Brain microvascular endothelial cell (primary cell): ENCODE data around the gene ANKRD11.

Source experiments
- DNase-seq: peaks from one replicate; pipeline ENCODE4 v3.0.0-alpha.2; 2020
- H3K27ac ChIP-seq: fragments of 250-450 bp; sonication (Bioruptor Pico); 2 replicates; pipeline ENCODE4 v1.5.1; 2020; ENCODE audit warnings: mild to moderate bottlenecking, moderate library complexity
- H3K27me3 ChIP-seq: fragments of 250-450 bp; sonication (Bioruptor Pico); replicated peaks from 2 replicates; pipeline ENCODE4 v1.5.1; 2020; ENCODE audit warnings: mild to moderate bottlenecking
- H3K36me3 ChIP-seq: fragments of 250-450 bp; sonication (Bioruptor Pico); replicated peaks from 2 replicates; pipeline ENCODE4 v1.5.1; 2020; ENCODE audit warnings: mild to moderate bottlenecking
- H3K4me3 ChIP-seq: 2 replicates; pipeline ENCODE4 v1.5.1; 2011; ENCODE audit warnings: low read depth, mild to moderate bottlenecking, control low read depth, low read length, moderate library complexity
- in situ Hi-C: cut with HindIII; loops from 2 replicates; pipeline ENCODE4 v1.10.0; 2017; ENCODE audit warnings: low sequenced_read_pairs, low pct_ligation_motif_present
- TF ChIP-seq, protein P1 (sequence below): IDR thresholded peaks from 2 replicates; pipeline ENCODE4 v1.5.1; 2011; ENCODE audit warnings: low read depth, mild to moderate bottlenecking, moderate library complexity, low read length, control low read depth, inconsistent platforms; ENCODE audit errors: missing control alignments

The ANKRD11 gene

DNA sequence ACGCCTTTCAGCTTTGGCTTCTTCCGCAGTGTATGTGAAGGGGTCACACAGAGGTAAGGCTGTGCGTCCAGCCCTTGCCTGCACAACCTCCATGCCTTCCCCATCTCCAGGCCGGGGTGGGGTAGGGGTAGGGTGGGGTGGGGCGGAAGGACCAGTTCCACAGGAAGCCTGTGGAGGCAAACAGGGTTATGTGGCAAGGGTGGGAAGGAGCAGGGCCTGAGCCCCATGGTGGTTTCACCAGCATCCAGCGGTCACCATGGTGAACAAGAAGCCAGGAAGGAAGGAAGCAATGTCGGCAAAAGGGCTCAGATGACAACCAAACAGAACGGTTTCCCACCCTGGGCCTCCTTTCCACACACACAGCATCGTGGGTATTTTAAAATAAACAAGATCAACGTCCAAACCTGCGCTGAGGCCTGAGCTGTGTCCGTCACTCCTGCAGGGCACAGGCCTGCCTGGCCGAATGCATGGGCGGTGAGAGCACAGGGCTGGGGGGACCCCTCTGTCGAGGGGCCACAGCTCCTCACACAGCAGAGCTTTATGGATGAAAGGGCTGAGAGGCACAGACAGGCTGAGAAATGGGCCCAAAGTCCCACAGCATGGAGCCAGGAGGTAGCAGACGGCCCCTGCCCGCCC, 192.3 kb downstream of the ANKRD11 start:
- Histone ChIP-seq H3K27ac (no peak overlapping the region), H3K36me3 (peaks cover 10% of the 10 kb centered on the region), H3K4me3 (no peak overlapping the region), H3K27me3 (no peaks in the 10 kb centered on the region)
- TF ChIP-seq, protein P1, sequence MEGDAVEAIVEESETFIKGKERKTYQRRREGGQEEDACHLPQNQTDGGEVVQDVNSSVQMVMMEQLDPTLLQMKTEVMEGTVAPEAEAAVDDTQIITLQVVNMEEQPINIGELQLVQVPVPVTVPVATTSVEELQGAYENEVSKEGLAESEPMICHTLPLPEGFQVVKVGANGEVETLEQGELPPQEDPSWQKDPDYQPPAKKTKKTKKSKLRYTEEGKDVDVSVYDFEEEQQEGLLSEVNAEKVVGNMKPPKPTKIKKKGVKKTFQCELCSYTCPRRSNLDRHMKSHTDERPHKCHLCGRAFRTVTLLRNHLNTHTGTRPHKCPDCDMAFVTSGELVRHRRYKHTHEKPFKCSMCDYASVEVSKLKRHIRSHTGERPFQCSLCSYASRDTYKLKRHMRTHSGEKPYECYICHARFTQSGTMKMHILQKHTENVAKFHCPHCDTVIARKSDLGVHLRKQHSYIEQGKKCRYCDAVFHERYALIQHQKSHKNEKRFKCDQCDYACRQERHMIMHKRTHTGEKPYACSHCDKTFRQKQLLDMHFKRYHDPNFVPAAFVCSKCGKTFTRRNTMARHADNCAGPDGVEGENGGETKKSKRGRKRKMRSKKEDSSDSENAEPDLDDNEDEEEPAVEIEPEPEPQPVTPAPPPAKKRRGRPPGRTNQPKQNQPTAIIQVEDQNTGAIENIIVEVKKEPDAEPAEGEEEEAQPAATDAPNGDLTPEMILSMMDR = no peak
- in situ Hi-C loops = no loop called here
- DNase-seq = no peak

DNA sequence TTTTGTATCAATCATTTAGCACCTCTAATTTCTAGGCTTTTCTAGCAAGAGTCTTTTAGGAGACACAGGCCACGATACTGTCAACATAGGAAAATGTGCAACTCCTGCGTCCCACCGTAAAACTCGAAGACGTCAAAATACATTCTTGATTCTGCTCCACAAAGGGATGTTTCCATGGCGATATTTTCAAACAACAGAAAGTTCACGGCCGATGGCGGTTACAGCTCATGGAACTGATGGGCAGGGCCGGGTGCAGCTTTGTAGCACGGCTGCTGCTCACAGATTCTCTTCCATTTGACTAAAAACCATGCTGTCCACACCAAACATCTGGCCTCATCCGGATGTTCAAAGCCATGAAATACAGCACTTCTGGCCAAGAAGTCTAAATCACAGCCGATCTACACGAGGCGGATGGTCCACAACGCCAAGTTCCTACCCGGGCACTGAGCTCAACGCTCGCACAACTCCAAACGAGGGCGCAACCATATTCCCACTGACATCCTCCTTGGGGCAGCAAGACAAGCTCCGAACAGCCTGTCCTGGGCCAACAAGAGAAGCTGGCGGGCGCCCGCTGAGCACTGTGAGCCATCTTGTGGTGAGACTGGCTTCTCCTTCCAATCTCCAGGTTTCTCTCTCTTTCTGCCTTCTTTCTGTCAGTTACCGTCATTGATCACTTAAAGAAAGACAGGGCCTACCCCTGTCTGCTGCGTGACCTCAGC, 193.0 kb downstream of the ANKRD11 start:
- Histone ChIP-seq H3K36me3 (peaks cover 5% of the 10 kb centered on the region), H3K27me3 (no peaks in the 10 kb centered on the region), H3K4me3 (no peak overlapping the region), H3K27ac (no peak overlapping the region)
- in situ Hi-C loops = no loop called here
- no peak for DNase-seq
- TF ChIP-seq, protein P1 = no peak

DNA sequence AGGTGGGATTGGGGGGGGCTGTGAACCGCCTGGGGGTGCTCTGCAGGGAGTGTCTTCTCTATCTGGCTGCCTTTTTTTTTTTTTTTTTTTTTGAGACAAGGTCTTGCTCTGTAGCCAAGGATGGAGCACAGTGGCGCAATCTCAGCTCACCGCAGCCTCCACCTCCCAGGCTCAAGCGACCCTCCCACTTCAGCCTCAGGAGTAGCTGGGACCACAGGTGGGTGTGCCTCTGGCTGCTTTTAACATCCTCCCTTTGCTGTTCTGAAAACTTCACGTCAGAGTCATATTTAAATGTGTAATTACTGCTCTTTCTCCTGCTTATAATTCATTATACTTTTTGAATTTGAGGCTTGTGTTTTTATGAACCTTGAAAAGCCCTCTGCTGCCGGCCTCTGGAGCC, 194.4 kb downstream of the ANKRD11 start:
- Histone ChIP-seq H3K36me3 (peaks cover 5% of the 10 kb centered on the region), H3K27ac (no peak overlapping the region), H3K4me3 (no peak overlapping the region), H3K27me3 (no peaks in the 10 kb centered on the region)
- in situ Hi-C loops = no loop called here
- TF ChIP-seq, protein P1 = no peak
- DNase-seq = no peak

DNA sequence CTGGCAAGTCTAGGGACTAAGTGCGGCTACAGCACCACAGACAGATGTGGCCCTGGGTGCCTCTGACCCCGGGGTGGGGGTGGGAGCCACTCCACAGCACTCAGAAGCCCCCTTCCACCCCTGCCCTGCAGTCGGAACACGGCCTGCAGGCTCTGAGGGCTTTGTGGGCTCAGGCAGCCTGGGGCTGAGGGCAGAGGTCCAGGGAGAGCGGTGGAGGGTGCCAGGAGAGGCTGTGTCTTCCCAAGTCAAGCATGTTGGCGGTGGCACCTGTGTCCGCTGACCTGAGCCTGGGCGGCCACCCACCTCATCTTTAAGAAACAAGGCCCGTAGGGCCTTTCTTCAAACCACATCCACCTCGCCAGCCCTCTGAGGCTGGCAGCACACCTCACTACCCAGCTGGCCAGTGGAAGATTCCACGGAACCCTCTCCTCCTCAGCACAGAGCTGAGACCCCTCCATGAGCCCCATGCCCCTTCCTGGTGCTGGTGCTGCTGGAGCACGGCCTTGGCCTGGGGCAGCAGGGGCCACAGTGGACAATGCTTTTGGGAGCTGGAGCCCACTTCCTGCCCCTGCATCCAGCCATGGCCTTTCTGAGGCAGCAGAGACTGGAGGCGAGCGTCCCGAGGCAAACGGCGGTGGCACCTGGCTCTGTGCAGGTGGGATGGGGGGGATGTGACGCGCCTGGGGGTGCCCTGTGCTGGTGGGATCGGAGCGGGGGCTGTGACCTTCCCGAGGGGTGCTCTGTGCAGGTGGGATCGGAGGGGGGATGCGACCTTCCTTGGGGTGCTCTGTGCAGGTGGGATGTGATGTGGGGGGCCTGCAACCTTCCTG, 195.1 kb downstream of the ANKRD11 start:
- Histone ChIP-seq H3K27ac (no peak overlapping the region), H3K27me3 (no peaks in the 10 kb centered on the region), H3K4me3 (no peak overlapping the region), H3K36me3 (peaks cover 4% of the 10 kb centered on the region)
- no peak for DNase-seq
- TF ChIP-seq, protein P1 = no peak
- in situ Hi-C loops = no loop called here

DNA sequence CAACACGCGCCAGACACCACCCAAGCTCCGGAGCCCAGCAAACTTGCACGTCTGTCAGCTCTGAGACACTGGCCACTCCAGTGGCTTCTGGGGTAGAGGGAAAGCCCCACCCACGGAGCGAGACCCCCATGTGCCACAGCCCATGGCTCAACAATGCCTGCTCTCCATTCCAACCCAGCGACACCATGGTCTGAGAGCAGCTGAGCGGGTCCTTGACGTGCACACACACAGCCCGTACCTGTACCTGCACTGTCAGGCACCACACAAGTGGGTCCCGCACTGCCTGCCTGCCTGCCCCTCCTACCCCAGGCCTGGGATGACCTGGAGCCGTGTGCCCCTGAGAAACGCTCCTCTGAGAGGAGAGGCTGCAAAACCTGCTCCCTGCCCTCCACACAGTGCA, 195.9 kb downstream of the ANKRD11 start:
- TF ChIP-seq, protein P1 = no peak
- Histone ChIP-seq H3K27ac (no peak overlapping the region), H3K4me3 (no peak overlapping the region), H3K36me3 (peaks cover 2% of the 10 kb centered on the region), H3K27me3 (no peaks in the 10 kb centered on the region)
- in situ Hi-C loops = no loop called here
- DNase-seq = no peak
